SK-N-SH treated with all-trans-retinoic acid at 6 μM for 48 hours (cell line): ENCODE measurements around the gene TPST2.

Experiments used
- ARNTL ChIP-seq: fragments of 450-650 bp; formaldehyde crosslinking; IDR thresholded peaks from 2 replicates; pipeline ENCODE4 v1.5.0; 2020; ENCODE audit warnings: low read depth, mild to moderate bottlenecking, moderate library complexity, borderline replicate concordance
- CREB5 ChIP-seq: fragments of 250-450 bp; sonication (Bioruptor Pico); IDR thresholded peaks from 2 replicates; pipeline ENCODE4 v1.5.1; 2020; ENCODE audit warnings: low read depth, mild to moderate bottlenecking, moderate library complexity
- ESRRG ChIP-seq: fragments of 250-450 bp; sonication (Bioruptor Pico); IDR thresholded peaks from 2 replicates; pipeline ENCODE4 v1.6.1; 2021; ENCODE audit warnings: mild to moderate bottlenecking
- ISL1 ChIP-seq: fragments of 250-450 bp; sonication (Bioruptor Pico); IDR thresholded peaks from 2 replicates; pipeline ENCODE4 v2.1.2; 2022; ENCODE audit warnings: mild to moderate bottlenecking, moderate library complexity
- OSR1 ChIP-seq: fragments of 250-450 bp; sonication (Bioruptor Pico); IDR thresholded peaks from 2 replicates; pipeline ENCODE4 v1.8.0; 2022; ENCODE audit warnings: moderate library complexity, mild to moderate bottlenecking, inconsistent platforms
- PATZ1 ChIP-seq: fragments of 250-450 bp; sonication (Bioruptor Pico); IDR thresholded peaks from 2 replicates; pipeline ENCODE4 v1.8.0; 2020; ENCODE audit warnings: mild to moderate bottlenecking, moderate library complexity, borderline replicate concordance
- POU6F1 ChIP-seq: fragments of 250-450 bp; sonication (Bioruptor Pico); IDR thresholded peaks from 2 replicates; pipeline ENCODE4 v1.8.0; 2021; ENCODE audit warnings: low read depth, mild to moderate bottlenecking, moderate library complexity, borderline replicate concordance
- RARB ChIP-seq: fragments of 250-450 bp; sonication (Bioruptor Pico); IDR thresholded peaks from 2 replicates; pipeline ENCODE4 v1.8.0; 2021; ENCODE audit warnings: mild to moderate bottlenecking, moderate library complexity
- TSHZ2 ChIP-seq: fragments of 250-450 bp; sonication (Bioruptor Pico); IDR thresholded peaks from 2 replicates; pipeline ENCODE4 v1.5.0; 2020; ENCODE audit warnings: mild to moderate bottlenecking, moderate library complexity
- ZFP3 ChIP-seq: fragments of 250-450 bp; sonication (Bioruptor Pico); IDR thresholded peaks from 2 replicates; pipeline ENCODE4 v1.5.0; 2020; ENCODE audit warnings: mild to moderate bottlenecking, moderate library complexity
- ZFP30 ChIP-seq: fragments of 450-650 bp; formaldehyde crosslinking; IDR thresholded peaks from 2 replicates; pipeline ENCODE4 v1.5.0; 2022; ENCODE audit warnings: mild to moderate bottlenecking, moderate library complexity
- ZNF565 ChIP-seq: fragments of 450-650 bp; formaldehyde crosslinking; conservative IDR thresholded peaks from 2 replicates; pipeline ENCODE4 v1.5.0; 2020; ENCODE audit warnings: low read depth, mild to moderate bottlenecking, moderate library complexity
- ZNF70 ChIP-seq: fragments of 450-650 bp; formaldehyde crosslinking; IDR thresholded peaks from 2 replicates; pipeline ENCODE4 v1.5.0; 2020; ENCODE audit warnings: mild to moderate bottlenecking, moderate library complexity

GRCh38 chr22:26534874-26535602 lies 54.9 kb downstream of the TPST2 start:
- TF ChIP-seq CREB5 (no peak), ARNTL (no peak), TSHZ2 (CRISPR knock-in tag) (no peak), ESRRG (CRISPR knock-in tag) (no peak), ZNF565 (no peak), POU6F1 (CRISPR knock-in tag) (no peak), OSR1 (CRISPR knock-in tag) (no peak), ZNF70 (no peak), PATZ1 (CRISPR knock-in tag) (no peak), ISL1 (CRISPR knock-in tag) (no peak), ZFP30 (CRISPR knock-in tag) (no peak), RARB (CRISPR knock-in tag) (no peak), ZFP3 (CRISPR knock-in tag) (no peak)
